A549 (cell line): ENCODE data around the gene PICK1.

ENCODE experiments used
- EP300 ChIP-seq, 2 experiments: fragments of >200 bp; sonication (Bioruptor Twin); formaldehyde crosslinking; IDR thresholded peaks; 2 replicates in 1 of 2; 3 replicates in 1 of 2; pipeline ENCODE4 v1.6.1; 2016 to 2017
- NR3C1 ChIP-seq: fragments of >200 bp; sonication (Bioruptor Twin); formaldehyde crosslinking; IDR thresholded peaks from 3 replicates; pipeline ENCODE4 v1.6.1; 2017
- POLR2A ChIP-seq: IDR thresholded peaks from 2 replicates; pipeline ENCODE4 v1.6.1; 2012; ENCODE audit warnings: mild to moderate bottlenecking, low read length
- REST ChIP-seq: fragments of 200-600 bp; sonication (generic); IDR thresholded peaks from 2 replicates; pipeline ENCODE4 v1.6.1; 2016; ENCODE audit warnings: antibody characterized with exemption, mild to moderate bottlenecking, moderate library complexity
- RNF2 ChIP-seq: fragments of 200-600 bp; sonication (generic); IDR thresholded peaks from 2 replicates; pipeline ENCODE4 v1.6.1; 2016; ENCODE audit warnings: low read depth, mild to moderate bottlenecking, antibody characterized with exemption, moderate library complexity, borderline replicate concordance
- SMC3 ChIP-seq: fragments of >200 bp; sonication (Bioruptor Twin); formaldehyde crosslinking; IDR thresholded peaks from 3 replicates; pipeline ENCODE4 v1.6.1; 2018; ENCODE audit warnings: inconsistent platforms
- TF ChIP-seq, protein P1 (sequence below): fragments of >200 bp; sonication (Bioruptor Twin); formaldehyde crosslinking; IDR thresholded peaks from 3 replicates; pipeline ENCODE4 v1.5.1; 2016

- TF ChIP-seq SMC3, result no peak
- TF ChIP-seq, protein P1, sequence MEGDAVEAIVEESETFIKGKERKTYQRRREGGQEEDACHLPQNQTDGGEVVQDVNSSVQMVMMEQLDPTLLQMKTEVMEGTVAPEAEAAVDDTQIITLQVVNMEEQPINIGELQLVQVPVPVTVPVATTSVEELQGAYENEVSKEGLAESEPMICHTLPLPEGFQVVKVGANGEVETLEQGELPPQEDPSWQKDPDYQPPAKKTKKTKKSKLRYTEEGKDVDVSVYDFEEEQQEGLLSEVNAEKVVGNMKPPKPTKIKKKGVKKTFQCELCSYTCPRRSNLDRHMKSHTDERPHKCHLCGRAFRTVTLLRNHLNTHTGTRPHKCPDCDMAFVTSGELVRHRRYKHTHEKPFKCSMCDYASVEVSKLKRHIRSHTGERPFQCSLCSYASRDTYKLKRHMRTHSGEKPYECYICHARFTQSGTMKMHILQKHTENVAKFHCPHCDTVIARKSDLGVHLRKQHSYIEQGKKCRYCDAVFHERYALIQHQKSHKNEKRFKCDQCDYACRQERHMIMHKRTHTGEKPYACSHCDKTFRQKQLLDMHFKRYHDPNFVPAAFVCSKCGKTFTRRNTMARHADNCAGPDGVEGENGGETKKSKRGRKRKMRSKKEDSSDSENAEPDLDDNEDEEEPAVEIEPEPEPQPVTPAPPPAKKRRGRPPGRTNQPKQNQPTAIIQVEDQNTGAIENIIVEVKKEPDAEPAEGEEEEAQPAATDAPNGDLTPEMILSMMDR, result no peak
- TF ChIP-seq NR3C1, result no peak
- TF ChIP-seq EP300 (IDR thresholded peaks at IDR 0.05), result no peak
- TF ChIP-seq POLR2A, result no peak
- TF ChIP-seq RNF2, result no peak
- TF ChIP-seq REST, result no peak
Measured at GRCh38 chr22:38034278-38034882, 22.8 kb upstream of the PICK1 start.
